HG02884 (cell line): ENCODE results near the gene CDKAL1.
A peak's percentile ranks its signal among the peaks of the same experiment; 100 is the strongest.
"Not testable (repeated sequence)": the region's sequence is repeated elsewhere in the genome, so short reads cannot be mapped to it uniquely, and the experiment has no call there.

Experiments
- ATAC-seq: cut with Tn5 transposase; IDR thresholded peaks from one replicate; pipeline ENCODE4 v1.9.1; 2021; ENCODE audit warnings: mild to moderate bottlenecking, moderate library complexity; ENCODE audit not compliant: unreplicated experiment

The CDKAL1 gene

GRCh38 chr6:20589266-20589665, 55.0 kb downstream of the CDKAL1 start:
- ATAC-seq = no peak

- not testable (repeated sequence) for ATAC-seq
Observed at GRCh38 chr6:20590476-20590875, 56.2 kb downstream of the CDKAL1 start.

- not testable (repeated sequence) for ATAC-seq
Observed at GRCh38 chr6:20594299-20594853, 60.1 kb downstream of the CDKAL1 start.

- peak; percentile 86 for ATAC-seq
Observed at GRCh38 chr6:20599302-20600051, 65.2 kb downstream of the CDKAL1 start.

- ATAC-seq = no peak
Observed at GRCh38 chr6:20600831-20601230, 66.6 kb downstream of the CDKAL1 start.

GRCh38 chr6:20604159-20604558, 69.9 kb downstream of the CDKAL1 start:
- no peak for ATAC-seq

- ATAC-seq = no peak
Observed at GRCh38 chr6:20605061-20605460, 70.8 kb downstream of the CDKAL1 start.

- ATAC-seq = no peak
Observed at GRCh38 chr6:20605581-20605980, 71.3 kb downstream of the CDKAL1 start.

- ATAC-seq = no peak
Observed at GRCh38 chr6:20606831-20607230, 72.6 kb downstream of the CDKAL1 start.

GRCh38 chr6:20608356-20608755, 74.1 kb downstream of the CDKAL1 start:
- ATAC-seq = no peak

- ATAC-seq = no peak
Observed at GRCh38 chr6:20608905-20609304, 74.6 kb downstream of the CDKAL1 start.

GRCh38 chr6:20609924-20610323, 75.7 kb downstream of the CDKAL1 start:
- ATAC-seq = not testable (repeated sequence)

- ATAC-seq = no peak
Observed at GRCh38 chr6:20610636-20611370, 76.5 kb downstream of the CDKAL1 start.

GRCh38 chr6:20617537-20617936, 83.3 kb downstream of the CDKAL1 start:
- not testable (repeated sequence) for ATAC-seq

GRCh38 chr6:20620043-20620442, 85.8 kb downstream of the CDKAL1 start:
- ATAC-seq = no peak

GRCh38 chr6:20623761-20624160, 89.5 kb downstream of the CDKAL1 start:
- no peak for ATAC-seq

GRCh38 chr6:20626165-20626564, 91.9 kb downstream of the CDKAL1 start:
- ATAC-seq = no peak

GRCh38 chr6:20629509-20629908, 95.3 kb downstream of the CDKAL1 start:
- no peak for ATAC-seq

GRCh38 chr6:20630136-20630535, 95.9 kb downstream of the CDKAL1 start:
- ATAC-seq = no peak

GRCh38 chr6:20630617-20631548, 96.6 kb downstream of the CDKAL1 start:
- ATAC-seq = peak; percentile 57

GRCh38 chr6:20631549-20631924, 97.3 kb downstream of the CDKAL1 start:
- ATAC-seq = no peak
